Measurements from ENCODE around the gene NCKAP1. TPM values are rescaled to one million over a fixed set of nuclear protein-coding genes. Genes with fewer than 3 reads are reported as not detected.
"Not testable (repeated sequence)": the region's sequence is repeated elsewhere in the genome, so short reads cannot be mapped to it uniquely, and the experiment has no call there.

The NCKAP1 gene
- total RNA-seq, 4 donors from 2014 or later = 185 to 345 (median 292) TPM

GRCh38 chr2:182890305-182890704 lies 148.0 kb downstream of the NCKAP1 start:
- WGBS, 2 donors (ENCODE audit: low coverage in 1 of 2) = 88 to 97% methylated on average over 7 of the region's 7 CpGs
- no peak overlapping the region for H3K27ac ChIP-seq
- no peak for ATAC-seq
- no peak overlapping the region for H3K4me3 ChIP-seq
- peaks cover 0 to 9% (median 0%) of the 10 kb centered on the region in 3 donors for H3K4me1 ChIP-seq
- no peaks in the 10 kb centered on the region for H3K9me3 ChIP-seq
- no peak for TF ChIP-seq POLR2A (IDR thresholded peaks at IDR 0.05)
- TF ChIP-seq CTCF (IDR thresholded peaks at IDR 0.05) = no peak
- TF ChIP-seq POLR2AphosphoS5 (IDR thresholded peaks at IDR 0.05) = no peak
- TF ChIP-seq EP300 (IDR thresholded peaks at IDR 0.05) = no peak
- no peaks in the 10 kb centered on the region for H3K27me3 ChIP-seq
- H3K36me3 ChIP-seq = no peaks in the 10 kb centered on the region

- H3K27ac ChIP-seq = no peak overlapping the region
- H3K4me1 ChIP-seq = peaks cover 0 to 5% (median 0%) of the 10 kb centered on the region in 3 donors
- WGBS, 2 donors (ENCODE audit: low coverage in 1 of 2) = 84 to 90% methylated on average over 3 to 4 of the region's 4 CpGs
Observed at GRCh38 chr2:182887753-182888415, 150.4 kb downstream of the NCKAP1 start.

GRCh38 chr2:182887093-182887492 lies 151.2 kb downstream of the NCKAP1 start:
- peaks cover 0 to 5% (median 0%) of the 10 kb centered on the region in 3 donors for H3K4me1 ChIP-seq
- H3K36me3 ChIP-seq = no peaks in the 10 kb centered on the region
- H3K4me3 ChIP-seq = no peak overlapping the region
- no peaks in the 10 kb centered on the region for H3K27me3 ChIP-seq
- ATAC-seq = no peak
- no peaks in the 10 kb centered on the region for H3K9me3 ChIP-seq
- TF ChIP-seq EP300 (IDR thresholded peaks at IDR 0.05) = no peak
- 27 to 39% methylated on average over 5 to 6 of the region's 6 CpGs for WGBS, 2 donors (ENCODE audit: low coverage in 1 of 2)
- H3K27ac ChIP-seq = no peak overlapping the region

More at GRCh38 chr2:182887753-182888415, 150.4 kb downstream of the NCKAP1 start:
- H3K36me3 ChIP-seq = no peaks in the 10 kb centered on the region
- H3K4me3 ChIP-seq = no peak overlapping the region
- H3K9me3 ChIP-seq = no peaks in the 10 kb centered on the region
- TF ChIP-seq CTCF (IDR thresholded peaks at IDR 0.05) = no peak
- TF ChIP-seq POLR2AphosphoS5 (IDR thresholded peaks at IDR 0.05) = no peak
- TF ChIP-seq POLR2A (IDR thresholded peaks at IDR 0.05) = no peak
- TF ChIP-seq EP300 (IDR thresholded peaks at IDR 0.05) = no peak
- H3K27me3 ChIP-seq = no peaks in the 10 kb centered on the region
- ATAC-seq = no peak

GRCh38 chr2:182885771-182886170 lies 152.5 kb downstream of the NCKAP1 start:
- no peak for TF ChIP-seq POLR2A (IDR thresholded peaks at IDR 0.05)
- no peak for TF ChIP-seq POLR2AphosphoS5 (IDR thresholded peaks at IDR 0.05)
- TF ChIP-seq CTCF (IDR thresholded peaks at IDR 0.05) = no peak
- TF ChIP-seq EP300 (IDR thresholded peaks at IDR 0.05) = no peak
- Histone ChIP-seq H3K9me3 (no peaks in the 10 kb centered on the region), H3K4me3 (no peak overlapping the region), H3K4me1 (peaks cover 0 to 5% (median 0%) of the 10 kb centered on the region in 3 donors), H3K27ac (no peak overlapping the region), H3K36me3 (no peaks in the 10 kb centered on the region), H3K27me3 (no peaks in the 10 kb centered on the region)
- ATAC-seq = no peak
- WGBS, 2 donors (ENCODE audit: low coverage in 1 of 2) = 92 to 100% methylated on average over 1 of the region's 1 CpG

- Histone ChIP-seq H3K27ac (no peak overlapping the region), H3K27me3 (no peaks in the 10 kb centered on the region), H3K4me1 (peaks cover 0 to 5% (median 0%) of the 10 kb centered on the region in 3 donors), H3K36me3 (no peaks in the 10 kb centered on the region), H3K4me3 (no peak overlapping the region), H3K9me3 (no peaks in the 10 kb centered on the region)
- no peak for TF ChIP-seq CTCF (IDR thresholded peaks at IDR 0.05)
- TF ChIP-seq POLR2AphosphoS5 (IDR thresholded peaks at IDR 0.05) = no peak
- TF ChIP-seq EP300 (IDR thresholded peaks at IDR 0.05) = no peak
- TF ChIP-seq POLR2A (IDR thresholded peaks at IDR 0.05) = no peak
- ATAC-seq = no peak
- WGBS, 2 donors (ENCODE audit: low coverage in 1 of 2) = 72 to 81% methylated on average over 2 of the region's 2 CpGs
Observed at GRCh38 chr2:182883451-182883850, 154.8 kb downstream of the NCKAP1 start.

GRCh38 chr2:182880100-182880499 lies 158.2 kb downstream of the NCKAP1 start:
- H3K4me3 ChIP-seq, ATAC-seq, H3K9me3 ChIP-seq, H3K27ac ChIP-seq, H3K4me1 ChIP-seq, H3K27me3 ChIP-seq, H3K36me3 ChIP-seq: not testable (repeated sequence)
- WGBS, 2 donors (ENCODE audit: low coverage in 1 of 2) = 89 to 100% methylated on average over 1 of the region's 1 CpG

- WGBS, 2 donors (ENCODE audit: low coverage in 1 of 2) = 100% methylated on average over 1 of the region's 1 CpG
- not testable (repeated sequence) for H3K27me3 ChIP-seq, ATAC-seq, H3K36me3 ChIP-seq, H3K27ac ChIP-seq, H3K9me3 ChIP-seq, H3K4me3 ChIP-seq, H3K4me1 ChIP-seq
Observed at GRCh38 chr2:182876653-182877052, 161.6 kb downstream of the NCKAP1 start.

Data from gastroesophageal sphincter (tissue), 4 donors.